ENCODE measurements around the gene ANKRD12. TPM values are rescaled to one million over a fixed set of nuclear protein-coding genes. Genes with fewer than 3 reads are reported as not detected.

Gene ANKRD12
- total RNA-seq, 1 experiment from 2014 or later, result 43.4 TPM

DNA sequence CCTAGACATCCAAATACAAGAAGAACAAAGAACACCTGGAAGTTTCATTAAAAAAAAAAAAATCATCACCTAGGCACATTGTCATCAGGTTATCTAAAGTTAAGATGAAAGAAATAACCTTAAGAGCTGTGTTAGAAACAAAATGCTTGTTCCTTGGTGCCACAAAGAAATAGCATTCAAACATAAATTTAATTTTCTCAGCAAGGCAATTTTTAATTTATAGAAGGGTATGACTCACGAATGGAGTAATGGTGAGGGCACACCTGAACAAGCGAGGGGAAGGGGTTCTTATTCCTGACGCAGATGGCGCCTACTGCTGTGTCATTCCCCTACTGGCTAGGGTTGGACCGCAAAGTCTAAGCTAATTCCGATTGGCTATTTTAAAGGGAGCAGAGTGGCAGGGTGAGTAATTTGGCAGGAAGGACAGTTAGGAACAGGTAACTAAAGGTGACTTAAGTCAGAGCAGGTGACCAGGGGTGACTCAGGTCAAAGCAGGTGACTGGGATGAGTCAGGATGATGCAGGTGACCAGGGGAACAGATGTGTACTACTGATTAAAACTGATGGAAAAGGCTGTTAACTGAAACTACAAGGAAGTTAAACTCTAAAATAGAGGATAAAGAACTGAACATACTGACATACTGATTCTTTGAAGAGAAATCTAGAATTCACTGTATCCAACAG lies 167.9 kb downstream of the ANKRD12 start (continued):
- TF ChIP-seq, protein P1, sequence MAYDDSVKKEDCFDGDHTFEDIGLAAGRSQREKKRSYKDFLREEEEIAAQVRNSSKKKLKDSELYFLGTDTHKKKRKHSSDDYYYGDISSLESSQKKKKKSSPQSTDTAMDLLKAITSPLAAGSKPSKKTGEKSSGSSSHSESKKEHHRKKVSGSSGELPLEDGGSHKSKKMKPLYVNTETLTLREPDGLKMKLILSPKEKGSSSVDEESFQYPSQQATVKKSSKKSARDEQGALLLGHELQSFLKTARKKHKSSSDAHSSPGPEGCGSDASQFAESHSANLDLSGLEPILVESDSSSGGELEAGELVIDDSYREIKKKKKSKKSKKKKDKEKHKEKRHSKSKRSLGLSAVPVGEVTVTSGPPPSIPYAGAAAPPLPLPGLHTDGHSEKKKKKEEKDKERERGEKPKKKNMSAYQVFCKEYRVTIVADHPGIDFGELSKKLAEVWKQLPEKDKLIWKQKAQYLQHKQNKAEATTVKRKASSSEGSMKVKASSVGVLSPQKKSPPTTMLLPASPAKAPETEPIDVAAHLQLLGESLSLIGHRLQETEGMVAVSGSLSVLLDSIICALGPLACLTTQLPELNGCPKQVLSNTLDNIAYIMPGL (CRISPR knock-in tag; IDR thresholded peaks at IDR 0.05), result no peak

DNA sequence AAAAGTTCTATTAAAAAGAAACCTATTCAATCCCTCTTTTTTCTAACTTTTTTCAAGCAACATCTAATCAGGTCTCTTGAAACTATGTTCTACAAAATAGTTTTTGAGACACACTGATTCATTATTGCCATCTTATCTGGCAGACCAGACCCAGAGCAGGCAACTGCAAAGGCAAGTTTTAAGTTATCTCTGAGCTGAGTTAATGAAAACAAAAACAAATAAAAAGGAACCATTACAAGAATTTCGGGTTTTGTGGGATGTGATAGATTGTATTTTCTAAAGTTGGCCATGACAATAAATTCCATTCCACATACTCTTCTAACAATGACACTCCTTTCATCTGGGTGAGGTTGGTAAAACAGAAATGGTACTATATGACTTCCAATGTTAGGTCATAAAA lies 182.8 kb downstream of the ANKRD12 start:
- CTCF ChIA-PET, result interaction anchor here (0.6 to 1.7 kb wide), 2 partner anchors 15 to 315 kb away, joined by 4 read pairs; no protein-coding TSS in a partner anchor
- Mint-ChIP-seq H3K9me3 (peaks cover 5% of the 10 kb centered on the region), H3K4me1 (no peaks in the 10 kb centered on the region), H3K36me3 (peaks cover 8% of the 10 kb centered on the region; the same call in 1 of the 2 replicates), H3K27me3 (ENCODE audit: low read depth) (no peaks in the 10 kb centered on the region), H3K27ac (no peak overlapping the region), H3K4me3 (no peak overlapping the region)
- no peak for DNase-seq (ENCODE audit: low spot score)
- ATAC-seq, result no peak
- TF ChIP-seq SP1 (CRISPR knock-in tag; conservative IDR thresholded peaks at IDR 0.05) (no peak), MXD4 (CRISPR knock-in tag; IDR thresholded peaks at IDR 0.05; ENCODE audit: borderline replicate concordance) (no peak), ZNF423 (CRISPR knock-in tag; IDR thresholded peaks at IDR 0.05) (no peak), FOXK1 (CRISPR knock-in tag; IDR thresholded peaks at IDR 0.05) (no peak), ETV6 (CRISPR knock-in tag; IDR thresholded peaks at IDR 0.05) (no peak), EMX1 (CRISPR knock-in tag; IDR thresholded peaks at IDR 0.05) (no peak), CBFB (CRISPR knock-in tag; IDR thresholded peaks at IDR 0.05; ENCODE audit: low read depth) (no peak), KAT7 (CRISPR knock-in tag; IDR thresholded peaks at IDR 0.05; ENCODE audit: borderline replicate concordance) (no peak), NR2C2 (CRISPR knock-in tag; IDR thresholded peaks at IDR 0.05) (no peak), JUN (CRISPR knock-in tag; IDR thresholded peaks at IDR 0.05) (no peak), ESRRA (CRISPR knock-in tag; IDR thresholded peaks at IDR 0.05; ENCODE audit: borderline replicate concordance) (no peak)
- TF ChIP-seq, protein P2, sequence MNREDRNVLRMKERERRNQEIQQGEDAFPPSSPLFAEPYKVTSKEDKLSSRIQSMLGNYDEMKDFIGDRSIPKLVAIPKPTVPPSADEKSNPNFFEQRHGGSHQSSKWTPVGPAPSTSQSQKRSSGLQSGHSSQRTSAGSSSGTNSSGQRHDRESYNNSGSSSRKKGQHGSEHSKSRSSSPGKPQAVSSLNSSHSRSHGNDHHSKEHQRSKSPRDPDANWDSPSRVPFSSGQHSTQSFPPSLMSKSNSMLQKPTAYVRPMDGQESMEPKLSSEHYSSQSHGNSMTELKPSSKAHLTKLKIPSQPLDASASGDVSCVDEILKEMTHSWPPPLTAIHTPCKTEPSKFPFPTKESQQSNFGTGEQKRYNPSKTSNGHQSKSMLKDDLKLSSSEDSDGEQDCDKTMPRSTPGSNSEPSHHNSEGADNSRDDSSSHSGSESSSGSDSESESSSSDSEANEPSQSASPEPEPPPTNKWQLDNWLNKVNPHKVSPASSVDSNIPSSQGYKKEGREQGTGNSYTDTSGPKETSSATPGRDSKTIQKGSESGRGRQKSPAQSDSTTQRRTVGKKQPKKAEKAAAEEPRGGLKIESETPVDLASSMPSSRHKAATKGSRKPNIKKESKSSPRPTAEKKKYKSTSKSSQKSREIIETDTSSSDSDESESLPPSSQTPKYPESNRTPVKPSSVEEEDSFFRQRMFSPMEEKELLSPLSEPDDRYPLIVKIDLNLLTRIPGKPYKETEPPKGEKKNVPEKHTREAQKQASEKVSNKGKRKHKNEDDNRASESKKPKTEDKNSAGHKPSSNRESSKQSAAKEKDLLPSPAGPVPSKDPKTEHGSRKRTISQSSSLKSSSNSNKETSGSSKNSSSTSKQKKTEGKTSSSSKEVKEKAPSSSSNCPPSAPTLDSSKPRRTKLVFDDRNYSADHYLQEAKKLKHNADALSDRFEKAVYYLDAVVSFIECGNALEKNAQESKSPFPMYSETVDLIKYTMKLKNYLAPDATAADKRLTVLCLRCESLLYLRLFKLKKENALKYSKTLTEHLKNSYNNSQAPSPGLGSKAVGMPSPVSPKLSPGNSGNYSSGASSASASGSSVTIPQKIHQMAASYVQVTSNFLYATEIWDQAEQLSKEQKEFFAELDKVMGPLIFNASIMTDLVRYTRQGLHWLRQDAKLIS (CRISPR knock-in tag; IDR thresholded peaks at IDR 0.05; ENCODE audit: borderline replicate concordance), result no peak
- TF ChIP-seq, protein P3, sequence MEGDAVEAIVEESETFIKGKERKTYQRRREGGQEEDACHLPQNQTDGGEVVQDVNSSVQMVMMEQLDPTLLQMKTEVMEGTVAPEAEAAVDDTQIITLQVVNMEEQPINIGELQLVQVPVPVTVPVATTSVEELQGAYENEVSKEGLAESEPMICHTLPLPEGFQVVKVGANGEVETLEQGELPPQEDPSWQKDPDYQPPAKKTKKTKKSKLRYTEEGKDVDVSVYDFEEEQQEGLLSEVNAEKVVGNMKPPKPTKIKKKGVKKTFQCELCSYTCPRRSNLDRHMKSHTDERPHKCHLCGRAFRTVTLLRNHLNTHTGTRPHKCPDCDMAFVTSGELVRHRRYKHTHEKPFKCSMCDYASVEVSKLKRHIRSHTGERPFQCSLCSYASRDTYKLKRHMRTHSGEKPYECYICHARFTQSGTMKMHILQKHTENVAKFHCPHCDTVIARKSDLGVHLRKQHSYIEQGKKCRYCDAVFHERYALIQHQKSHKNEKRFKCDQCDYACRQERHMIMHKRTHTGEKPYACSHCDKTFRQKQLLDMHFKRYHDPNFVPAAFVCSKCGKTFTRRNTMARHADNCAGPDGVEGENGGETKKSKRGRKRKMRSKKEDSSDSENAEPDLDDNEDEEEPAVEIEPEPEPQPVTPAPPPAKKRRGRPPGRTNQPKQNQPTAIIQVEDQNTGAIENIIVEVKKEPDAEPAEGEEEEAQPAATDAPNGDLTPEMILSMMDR (IDR thresholded peaks at IDR 0.05), result no peak
- TF ChIP-seq, protein P4, sequence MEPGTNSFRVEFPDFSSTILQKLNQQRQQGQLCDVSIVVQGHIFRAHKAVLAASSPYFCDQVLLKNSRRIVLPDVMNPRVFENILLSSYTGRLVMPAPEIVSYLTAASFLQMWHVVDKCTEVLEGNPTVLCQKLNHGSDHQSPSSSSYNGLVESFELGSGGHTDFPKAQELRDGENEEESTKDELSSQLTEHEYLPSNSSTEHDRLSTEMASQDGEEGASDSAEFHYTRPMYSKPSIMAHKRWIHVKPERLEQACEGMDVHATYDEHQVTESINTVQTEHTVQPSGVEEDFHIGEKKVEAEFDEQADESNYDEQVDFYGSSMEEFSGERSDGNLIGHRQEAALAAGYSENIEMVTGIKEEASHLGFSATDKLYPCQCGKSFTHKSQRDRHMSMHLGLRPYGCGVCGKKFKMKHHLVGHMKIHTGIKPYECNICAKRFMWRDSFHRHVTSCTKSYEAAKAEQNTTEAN (CRISPR knock-in tag; IDR thresholded peaks at IDR 0.05), result no peak
- TF ChIP-seq, protein P5, sequence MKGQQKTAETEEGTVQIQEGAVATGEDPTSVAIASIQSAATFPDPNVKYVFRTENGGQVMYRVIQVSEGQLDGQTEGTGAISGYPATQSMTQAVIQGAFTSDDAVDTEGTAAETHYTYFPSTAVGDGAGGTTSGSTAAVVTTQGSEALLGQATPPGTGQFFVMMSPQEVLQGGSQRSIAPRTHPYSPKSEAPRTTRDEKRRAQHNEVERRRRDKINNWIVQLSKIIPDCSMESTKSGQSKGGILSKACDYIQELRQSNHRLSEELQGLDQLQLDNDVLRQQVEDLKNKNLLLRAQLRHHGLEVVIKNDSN (CRISPR knock-in tag; IDR thresholded peaks at IDR 0.05), result no peak
- TF ChIP-seq, protein P6, sequence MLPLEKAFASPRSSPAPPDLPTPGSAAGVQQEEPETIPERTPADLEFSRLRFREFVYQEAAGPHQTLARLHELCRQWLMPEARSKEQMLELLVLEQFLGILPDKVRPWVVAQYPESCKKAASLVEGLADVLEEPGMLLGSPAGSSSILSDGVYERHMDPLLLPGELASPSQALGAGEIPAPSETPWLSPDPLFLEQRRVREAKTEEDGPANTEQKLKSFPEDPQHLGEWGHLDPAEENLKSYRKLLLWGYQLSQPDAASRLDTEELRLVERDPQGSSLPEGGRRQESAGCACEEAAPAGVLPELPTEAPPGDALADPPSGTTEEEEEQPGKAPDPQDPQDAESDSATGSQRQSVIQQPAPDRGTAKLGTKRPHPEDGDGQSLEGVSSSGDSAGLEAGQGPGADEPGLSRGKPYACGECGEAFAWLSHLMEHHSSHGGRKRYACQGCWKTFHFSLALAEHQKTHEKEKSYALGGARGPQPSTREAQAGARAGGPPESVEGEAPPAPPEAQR (CRISPR knock-in tag; IDR thresholded peaks at IDR 0.05), result no peak
- POLR2A ChIA-PET, result no interaction called here
